ENCODE data around the gene PTPRG.
"Not testable (repeated sequence)": the region's sequence is repeated elsewhere in the genome, so short reads cannot be mapped to it uniquely, and the experiment has no call there.

PTPRG gene

DNA sequence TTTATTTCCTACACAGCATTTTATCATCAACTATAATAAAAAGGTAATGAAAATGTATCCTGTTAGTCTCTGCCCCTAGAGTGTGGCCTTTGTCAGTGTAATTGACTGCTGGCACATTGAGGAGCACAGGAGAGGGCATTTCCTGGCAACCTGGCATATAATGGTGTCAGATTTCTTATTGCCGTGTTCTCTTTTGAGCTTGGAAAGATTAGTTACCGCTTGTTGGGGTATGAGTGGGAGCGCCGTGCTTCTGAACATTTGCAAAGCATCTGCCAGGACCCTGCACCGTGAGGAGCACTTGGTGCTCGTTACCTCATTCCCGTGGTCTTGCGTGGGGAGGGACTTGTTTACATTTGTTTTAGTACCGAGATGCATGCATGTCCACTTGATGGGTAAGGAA is 124.4 kb downstream of the PTPRG start:
- no peak for DNase-seq (ENCODE audit: low spot score)

DNA sequence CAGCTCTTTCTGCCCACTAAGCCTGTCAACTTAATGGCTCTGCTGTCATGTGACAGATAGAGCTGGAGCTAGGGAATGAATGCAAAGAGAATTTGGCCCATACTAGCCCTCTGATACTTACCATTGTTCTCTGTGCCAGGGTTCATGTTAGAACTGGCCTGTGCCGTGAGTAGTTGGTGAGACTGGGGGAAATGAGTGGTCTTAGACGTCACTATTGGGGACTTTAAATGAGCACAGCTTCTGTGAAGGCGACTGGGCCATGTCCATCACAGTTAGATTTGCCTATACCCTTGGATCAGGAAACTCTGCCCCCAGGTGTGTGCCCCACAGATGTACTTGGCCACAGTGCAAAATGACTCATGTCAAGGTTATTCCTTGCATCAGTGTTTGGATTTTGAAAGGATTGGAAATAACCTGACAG is 124.9 kb downstream of the PTPRG start:
- DNase-seq (ENCODE audit: low spot score): no peak

DNA sequence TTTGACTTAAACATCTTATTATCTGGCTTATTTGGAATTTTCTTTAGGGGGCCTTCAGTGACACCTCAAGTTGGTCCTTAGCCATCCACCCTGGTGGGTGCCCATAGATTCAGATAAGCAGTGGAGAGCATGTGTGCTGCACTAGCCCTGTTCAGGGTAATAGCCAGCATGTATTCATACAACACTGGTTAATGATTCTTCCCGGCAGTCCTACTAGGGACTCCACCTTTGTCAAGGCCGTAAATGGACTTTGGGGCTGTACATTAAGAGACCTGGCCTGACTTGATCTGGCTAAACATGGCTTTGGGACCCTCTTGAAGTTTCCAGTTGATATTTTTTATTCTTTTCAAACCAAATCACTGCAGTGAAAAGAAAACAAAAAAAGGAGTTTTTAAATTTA is 125.8 kb downstream of the PTPRG start:
- DNase-seq (ENCODE audit: low spot score): no peak

DNA sequence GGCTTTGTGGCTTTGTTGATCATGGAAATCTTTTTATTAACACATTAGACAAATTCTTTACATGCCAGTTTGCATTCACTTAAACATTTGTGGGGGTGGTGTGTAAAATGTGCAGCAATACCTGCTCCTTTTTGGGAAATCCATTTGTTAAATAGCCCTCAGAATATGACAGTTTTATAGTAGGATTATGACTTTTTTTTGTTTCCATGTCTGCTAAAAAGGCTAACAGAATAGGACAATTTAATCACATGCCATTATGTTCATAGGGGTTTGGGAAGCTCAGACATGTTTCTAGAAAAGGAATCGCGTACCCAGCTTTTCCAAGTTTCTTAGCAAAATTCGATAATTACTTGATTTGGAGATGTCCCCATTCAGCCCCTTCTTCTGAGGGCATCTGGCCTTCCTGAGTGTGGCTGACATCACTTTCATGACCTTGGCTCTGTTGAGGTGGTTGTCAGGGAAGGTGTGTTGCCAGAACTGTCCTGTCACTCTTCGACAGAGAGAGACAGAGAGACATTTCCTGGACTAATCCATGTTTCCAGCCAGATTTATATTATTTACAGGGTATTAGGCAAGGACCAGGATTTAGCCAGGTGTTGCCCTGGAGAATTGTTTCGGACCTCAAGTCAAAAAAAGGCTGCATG is 126.4 kb downstream of the PTPRG start:
- no peak for DNase-seq (ENCODE audit: low spot score)

DNA sequence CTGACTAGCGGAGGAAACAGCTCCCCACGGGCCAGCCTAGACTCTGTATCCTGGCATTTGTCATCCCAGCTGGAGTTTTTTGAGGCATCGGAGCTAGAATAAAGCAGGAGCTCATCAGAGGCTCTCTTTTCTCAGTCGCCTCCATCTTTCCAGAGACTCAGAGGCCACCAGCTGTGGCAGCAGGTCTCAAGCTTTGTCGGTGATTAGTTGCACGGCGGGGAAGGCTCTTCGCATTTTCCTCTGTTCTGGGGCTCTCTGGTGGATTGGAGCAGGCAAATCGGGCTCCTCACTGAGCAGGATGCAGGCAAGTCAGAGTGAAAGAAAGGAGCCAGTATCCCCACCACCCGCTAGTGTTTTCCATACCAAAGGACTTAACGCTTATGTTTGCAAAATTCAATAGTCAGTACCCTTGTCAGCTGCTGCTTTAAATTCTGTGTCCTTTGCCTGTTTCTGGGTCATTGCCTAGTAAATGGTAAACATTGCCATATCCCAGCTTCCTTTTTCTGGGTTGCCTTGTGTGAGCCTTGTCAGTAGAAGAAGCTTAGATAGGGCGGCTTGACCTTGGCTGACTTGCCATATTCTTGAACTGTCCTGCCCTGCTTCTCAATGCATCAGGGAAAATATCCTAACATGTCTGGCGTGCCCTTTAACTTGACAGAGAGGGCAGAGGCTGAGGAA is 127.1 kb downstream of the PTPRG start:
- no peak for DNase-seq (ENCODE audit: low spot score)

DNA sequence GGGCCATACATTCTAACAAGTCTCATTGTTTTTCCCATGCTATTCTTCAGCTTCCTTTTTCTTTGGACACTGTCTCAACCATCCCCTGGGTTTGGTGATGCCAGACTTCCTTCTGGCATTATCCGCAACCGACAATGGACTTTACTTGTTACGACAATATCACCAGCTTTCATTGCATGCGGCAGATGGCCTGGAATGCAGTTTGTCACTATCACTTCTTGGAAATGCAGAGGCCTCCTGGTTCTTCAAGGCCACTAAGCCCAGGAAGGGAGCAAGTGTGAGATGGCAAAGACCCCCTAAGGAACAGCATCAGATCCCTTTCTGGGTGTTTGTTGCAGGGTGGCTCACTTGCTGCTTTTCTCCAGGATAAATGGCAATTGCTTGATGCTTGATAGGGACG is 128.6 kb downstream of the PTPRG start:
- no peak for DNase-seq (ENCODE audit: low spot score)

DNA sequence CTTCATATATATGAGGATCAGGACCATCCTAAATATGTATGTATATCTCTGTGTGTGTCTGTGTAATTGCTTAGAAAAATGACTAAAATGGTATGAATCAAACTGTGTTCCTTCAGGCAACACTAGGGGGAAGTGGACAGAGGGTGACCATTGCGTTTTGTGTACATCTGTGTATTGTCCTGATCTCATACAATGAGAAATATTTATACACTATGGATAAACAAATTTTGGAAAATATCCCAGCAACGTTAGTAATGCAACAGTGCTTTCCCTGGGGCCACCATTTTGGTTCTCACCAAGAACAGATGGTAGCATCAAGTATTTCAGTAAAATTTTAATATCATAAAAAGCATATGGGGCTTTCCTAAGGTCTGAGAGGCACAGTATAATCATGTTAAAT is 130.1 kb downstream of the PTPRG start:
- no peak for DNase-seq (ENCODE audit: low spot score)

DNA sequence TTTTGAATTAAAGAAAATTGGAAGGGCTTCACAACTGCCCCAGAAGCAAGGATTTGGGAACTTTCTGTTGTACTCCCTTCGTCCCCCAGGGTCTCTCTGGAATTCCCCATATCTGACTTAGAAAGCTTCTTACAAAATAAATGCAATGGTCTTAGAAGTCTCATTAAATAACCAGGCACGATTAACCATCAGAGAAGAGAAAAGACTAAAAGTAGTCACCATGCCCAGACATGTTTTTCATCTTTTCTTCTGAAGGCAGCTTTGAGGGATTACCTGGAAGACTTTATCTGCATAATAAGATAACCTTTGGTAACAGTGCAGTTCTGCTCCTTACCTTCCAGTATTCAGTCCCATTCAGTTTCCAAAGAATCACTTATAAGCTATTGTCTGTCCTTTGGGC is 135.9 kb downstream of the PTPRG start:
- no peak for DNase-seq (ENCODE audit: low spot score)

DNA sequence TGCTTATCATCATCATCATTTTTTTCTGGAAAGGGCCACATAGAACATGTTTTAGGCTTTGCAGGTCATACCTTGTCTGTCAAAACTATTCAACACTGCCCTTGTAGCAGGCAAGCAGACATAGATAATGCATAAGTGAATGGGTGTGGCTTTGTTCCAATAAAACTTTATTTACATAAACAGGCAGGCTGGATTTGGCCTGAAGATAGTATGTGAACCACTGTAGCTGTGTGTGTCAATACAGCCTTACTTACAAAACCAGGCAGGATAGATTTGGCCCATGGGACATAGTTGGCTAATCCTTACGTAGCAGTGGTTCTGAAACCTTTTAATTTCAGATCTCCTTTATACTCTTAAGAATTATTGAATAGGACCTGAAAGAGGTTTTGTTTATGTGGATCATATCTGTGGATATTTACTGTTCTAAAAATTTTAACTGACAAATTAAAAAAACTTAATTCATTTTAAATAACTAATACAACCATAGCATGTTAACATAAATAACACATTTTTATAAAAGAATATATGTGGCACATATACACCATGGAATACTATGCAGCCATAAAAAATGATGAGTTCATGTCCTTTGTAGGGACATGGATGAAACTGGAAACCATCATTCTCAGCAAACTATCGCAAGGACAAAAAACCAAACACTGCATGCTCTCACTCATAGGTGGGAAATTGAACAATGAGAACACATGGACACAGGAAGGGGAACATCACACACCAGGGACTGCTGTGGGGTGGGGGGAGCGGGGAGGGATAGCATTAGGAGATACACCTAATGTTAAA is 137.1 kb downstream of the PTPRG start:
- DNase-seq (ENCODE audit: low spot score): not testable (repeated sequence)

DNA sequence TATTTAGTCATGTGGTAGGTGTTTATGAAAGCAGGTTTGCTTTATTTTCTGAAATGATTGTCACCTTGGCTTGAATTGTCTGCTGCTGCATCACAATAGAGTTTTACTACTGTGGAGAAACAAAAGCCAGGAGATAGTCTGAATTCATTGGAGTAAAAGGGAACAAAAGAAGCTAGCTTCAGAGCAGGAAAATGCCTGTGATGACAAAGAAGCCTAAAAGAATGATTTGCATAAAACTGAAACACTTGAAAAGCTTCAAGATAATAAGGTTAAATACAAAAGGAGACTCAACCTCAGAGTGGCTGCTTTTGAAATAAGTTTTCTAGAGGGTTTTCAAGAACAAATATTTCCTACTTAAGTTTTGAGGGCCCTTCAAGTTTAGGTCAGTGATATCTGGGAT is 138.3 kb downstream of the PTPRG start:
- no peak for DNase-seq (ENCODE audit: low spot score)

DNA sequence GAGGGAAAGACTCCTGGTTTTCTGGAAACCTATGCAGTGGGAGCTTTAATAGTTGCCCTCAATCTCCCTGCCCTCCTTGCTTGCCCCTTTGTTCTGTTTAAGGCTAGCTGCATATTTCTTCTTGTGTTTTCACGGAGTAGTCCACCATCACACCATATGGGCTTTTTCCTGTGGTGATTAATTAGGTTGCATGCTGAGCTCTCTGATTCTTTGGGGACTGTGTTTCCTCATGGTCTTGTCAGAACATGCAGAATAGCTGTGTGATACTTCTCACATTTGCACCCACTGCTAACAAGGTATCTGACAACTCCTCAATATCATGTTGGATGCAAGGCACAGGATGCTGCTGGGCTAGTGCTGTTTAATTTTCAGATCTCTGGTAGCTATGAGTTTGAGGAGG is 139.6 kb downstream of the PTPRG start:
- no peak for DNase-seq (ENCODE audit: low spot score)

DNA sequence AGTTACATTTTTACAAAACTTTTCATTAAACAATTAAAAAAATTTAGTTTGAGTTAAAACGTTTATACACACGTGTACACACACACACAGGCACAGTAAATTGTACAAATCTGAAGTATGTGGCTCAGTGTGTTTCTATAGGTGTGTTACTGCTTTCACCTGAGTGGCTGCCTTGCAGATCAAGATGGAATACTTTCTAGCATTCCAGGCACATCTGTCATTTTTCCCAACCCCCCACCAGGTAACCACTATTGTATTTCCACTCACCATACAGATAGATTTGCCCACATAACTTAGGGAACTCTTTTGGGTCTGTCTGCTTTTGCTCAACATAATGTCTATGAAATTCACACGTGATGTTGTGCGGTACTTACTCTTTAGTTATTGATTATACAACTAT is 141.1 kb downstream of the PTPRG start:
- DNase-seq (ENCODE audit: low spot score): no peak

DNA sequence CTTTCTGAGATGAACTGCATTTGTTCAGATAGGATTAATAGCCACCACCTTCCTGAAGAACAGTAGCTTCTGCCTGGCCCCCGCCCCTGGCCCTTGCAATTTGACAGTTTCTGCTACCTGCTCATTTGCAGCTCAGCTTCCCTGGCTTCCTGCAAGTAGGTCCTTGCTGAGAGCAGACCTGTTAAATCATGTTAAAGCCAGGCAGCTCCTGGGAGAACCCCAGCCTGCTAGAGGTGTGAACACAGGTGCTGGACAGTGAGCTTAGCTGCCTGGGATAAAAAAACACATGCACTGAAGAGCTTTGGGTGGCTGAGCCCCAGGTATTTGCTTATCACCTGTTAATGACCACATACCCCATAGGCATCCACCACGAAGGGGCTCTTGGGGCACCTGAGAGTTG is 143.4 kb downstream of the PTPRG start:
- no peak for DNase-seq (ENCODE audit: low spot score)

DNA sequence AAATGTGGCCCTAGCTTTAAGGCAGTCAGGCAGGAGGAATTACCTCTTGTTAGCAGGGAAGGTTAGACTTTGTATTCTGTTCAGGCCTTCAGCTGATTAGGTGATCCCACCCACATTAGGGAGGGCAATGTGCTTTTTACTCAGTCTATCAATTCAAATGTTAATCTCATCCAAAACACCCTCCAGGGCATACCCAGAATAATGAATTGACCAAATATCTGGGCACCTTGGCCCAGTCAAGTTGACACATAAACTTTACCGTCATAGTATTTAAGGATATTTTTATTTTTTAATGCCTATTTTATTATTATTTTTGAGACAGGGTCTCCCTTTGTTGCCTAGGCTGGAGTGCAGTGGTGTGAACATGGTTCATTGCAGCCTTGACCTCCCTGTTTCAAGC is 146.1 kb downstream of the PTPRG start:
- no peak for DNase-seq (ENCODE audit: low spot score)

DNA sequence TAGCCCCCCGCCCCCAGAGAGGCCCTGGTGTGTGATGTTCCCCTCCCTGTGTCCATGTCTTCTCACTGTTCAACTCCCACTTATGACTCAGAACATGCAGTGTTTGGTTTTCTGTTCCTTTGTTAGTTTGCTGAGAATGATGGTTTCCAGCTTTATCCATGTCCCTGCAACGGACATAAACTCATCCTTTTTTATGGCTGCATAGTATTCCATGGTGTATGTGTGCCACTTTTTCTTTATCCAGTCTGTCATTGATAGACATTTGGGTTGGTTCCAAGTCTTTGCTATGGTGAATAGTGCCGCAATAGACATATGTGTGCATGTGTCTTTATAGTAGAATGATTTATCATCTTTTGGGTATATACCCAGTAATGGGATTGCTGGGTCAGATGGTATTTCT is 149.5 kb downstream of the PTPRG start:
- DNase-seq (ENCODE audit: low spot score): not testable (repeated sequence)

DNA sequence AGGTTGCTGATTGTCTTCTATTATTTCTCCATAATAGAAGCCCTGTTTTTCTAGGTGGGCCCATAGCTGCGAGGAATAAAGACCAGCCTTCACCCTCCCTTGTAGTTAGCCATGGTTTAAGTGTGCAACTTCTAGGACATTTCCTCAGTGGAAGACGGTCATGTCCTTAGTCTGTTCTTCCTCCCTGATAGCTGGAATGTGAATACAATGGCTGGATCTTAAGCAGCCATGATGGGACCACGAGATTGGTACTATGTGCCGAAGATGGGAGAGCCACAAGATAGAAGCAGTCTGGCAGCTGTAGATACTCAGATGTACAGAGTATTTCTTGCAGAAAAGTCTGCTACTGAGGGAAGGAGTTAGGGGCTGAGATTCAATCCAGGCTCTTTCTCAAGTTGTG is 152.9 kb downstream of the PTPRG start:
- DNase-seq (ENCODE audit: low spot score): no peak

DNA sequence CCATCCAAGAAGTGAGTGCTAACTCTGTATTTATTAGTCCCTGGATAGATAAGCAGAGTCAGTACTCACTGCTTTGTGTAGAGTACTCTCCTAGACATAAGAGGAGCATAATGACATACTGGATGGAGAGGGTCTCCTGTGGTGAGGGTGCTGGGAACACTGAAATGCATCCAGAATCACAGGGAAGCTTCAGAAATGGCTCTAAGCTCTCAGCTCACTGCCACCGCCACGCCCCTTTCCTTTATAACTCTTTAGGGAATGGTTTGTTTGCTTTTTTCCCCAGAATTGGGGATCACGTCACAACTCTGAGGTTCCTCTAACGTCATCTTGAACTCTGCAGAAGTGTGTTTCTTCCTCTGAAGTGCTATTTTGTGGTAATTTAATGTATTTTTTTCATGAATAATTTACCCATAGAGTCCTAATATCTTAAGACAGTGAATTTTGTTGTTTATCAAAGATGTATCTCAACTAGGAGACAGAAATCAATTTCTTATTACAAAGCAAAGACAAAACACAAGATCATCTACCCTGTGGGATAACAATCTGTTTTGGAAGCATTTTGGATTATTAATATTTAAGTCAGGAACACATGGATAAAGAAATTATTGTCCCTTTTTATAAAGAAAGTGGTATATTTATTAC is 154.6 kb downstream of the PTPRG start:
- no peak for DNase-seq (ENCODE audit: low spot score)

DNA sequence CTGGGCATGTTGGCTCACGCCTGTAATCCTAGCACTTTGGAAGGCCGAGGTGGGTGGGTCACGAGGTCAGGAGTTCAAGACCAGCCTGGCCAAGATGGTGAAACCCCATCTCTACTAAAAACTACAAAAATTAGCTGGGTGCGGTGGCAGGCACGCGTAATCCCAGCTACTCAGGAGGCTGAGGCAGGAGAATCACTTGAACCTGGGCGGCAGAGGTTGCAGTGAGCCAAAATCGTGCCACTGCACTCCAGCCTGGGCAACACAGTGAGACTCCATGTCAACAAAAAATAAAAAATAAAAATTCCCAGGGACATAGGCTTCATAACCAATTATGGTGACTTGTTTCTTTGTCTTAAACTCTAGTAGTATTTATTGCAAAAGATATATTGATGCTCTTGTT is 155.3 kb downstream of the PTPRG start:
- not testable (repeated sequence) for DNase-seq (ENCODE audit: low spot score)

DNA sequence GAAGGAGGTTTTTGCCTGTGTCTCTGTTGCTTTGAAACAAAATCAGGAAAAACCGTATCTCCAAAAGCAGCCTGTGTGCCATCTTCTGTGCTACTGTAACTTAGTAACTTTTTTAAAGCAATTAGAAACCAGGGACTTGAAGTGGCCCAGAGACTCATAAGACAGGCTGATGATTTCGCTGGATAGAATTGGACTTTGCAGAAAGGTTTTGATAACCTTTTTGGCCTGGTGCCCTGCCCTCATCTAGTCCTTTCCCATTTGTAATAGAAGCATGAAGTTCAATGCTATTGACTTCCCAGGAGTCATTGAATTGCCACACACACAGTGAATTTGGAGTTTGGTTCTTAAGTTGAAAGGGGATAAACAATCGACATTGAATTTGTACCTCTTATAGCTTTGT is 157.2 kb downstream of the PTPRG start:
- no peak for DNase-seq (ENCODE audit: low spot score)

DNA sequence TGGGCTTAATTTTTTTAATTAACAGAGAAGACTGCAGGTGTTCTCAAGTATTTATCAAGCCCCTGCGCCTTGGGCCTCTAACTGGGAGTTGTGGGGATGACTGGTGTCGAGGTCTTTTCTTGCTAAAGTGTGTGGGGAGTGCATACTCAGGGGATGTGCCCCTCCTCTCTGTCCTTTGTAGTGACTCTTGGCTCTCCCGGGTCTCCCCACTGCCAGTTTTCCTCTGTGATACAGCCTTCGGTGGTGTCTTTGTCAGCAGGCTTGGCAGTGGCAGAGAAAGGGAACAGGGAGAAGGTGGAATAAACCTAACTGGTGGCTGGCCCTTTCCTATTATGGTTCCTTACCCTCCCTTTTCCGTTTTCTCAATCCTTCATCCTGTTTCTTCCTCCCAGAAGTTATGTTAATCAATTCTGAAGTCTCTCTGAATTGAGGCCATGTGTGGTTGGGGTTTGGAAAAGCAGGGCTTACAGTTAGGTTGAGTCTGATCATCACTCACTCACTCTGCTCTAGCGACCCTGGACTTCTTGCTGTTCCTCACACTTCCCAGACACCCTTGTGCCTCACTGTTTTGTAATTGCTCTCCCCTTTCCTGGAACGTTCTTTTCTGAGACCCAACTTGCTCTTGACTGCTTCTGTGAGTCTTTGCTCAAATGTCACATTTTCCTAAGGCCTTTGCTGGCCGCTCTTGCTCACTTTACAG is 158.1 kb downstream of the PTPRG start:
- DNase-seq (ENCODE audit: low spot score): no peak

DNA sequence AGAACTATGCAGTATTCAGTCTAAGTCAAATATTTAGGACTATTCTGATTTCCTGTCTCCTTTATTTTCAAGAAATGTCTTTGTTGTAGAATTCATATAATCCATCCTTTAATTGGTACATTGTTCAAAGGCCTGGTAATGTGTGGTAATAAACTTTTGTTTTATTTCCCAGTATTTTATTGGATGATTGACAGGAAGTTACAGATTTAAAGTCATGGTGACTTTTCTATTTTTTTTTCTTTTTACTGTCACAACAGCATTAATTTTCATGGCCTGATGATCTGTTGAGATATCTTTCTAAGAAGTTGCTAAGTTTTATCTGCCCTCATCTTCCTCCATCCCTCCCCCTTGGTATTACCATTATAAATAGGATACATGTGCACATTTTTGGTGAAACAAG is 161.7 kb downstream of the PTPRG start:
- DNase-seq (ENCODE audit: low spot score): no peak

DNA sequence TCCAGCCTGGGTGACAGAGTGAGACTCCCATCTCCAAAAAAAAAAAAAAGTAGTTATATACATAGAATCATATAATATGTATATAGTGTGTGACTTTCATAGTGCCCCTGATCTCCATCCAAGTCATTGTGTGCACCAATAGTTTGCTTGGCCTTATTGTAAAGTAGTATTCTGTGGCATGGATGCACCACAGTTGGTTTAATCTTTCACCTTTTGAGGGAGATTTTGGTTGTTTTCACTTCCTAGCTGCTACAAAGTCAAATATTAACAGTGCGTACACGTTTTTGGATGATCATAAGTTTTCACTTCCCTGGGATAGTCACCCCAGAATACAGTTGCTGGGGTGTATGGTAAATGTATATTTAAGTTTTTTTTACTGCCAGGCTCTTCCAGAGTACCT is 162.8 kb downstream of the PTPRG start:
- no peak for DNase-seq (ENCODE audit: low spot score)

Data from hematopoietic multipotent progenitor cell treated with erythropoietin and hydrocortisone succinate and interleukin-3 and kit ligand, for 17 days (in vitro differentiated cells).